ENCODE measurements around the gene CPLX3. TPM values are rescaled to one million over a fixed set of nuclear protein-coding genes. Genes with fewer than 3 reads are reported as not detected.

The CPLX3 gene
- total and polyA plus RNA-seq, 2 experiments from 2014 or later, result not detected

DNA sequence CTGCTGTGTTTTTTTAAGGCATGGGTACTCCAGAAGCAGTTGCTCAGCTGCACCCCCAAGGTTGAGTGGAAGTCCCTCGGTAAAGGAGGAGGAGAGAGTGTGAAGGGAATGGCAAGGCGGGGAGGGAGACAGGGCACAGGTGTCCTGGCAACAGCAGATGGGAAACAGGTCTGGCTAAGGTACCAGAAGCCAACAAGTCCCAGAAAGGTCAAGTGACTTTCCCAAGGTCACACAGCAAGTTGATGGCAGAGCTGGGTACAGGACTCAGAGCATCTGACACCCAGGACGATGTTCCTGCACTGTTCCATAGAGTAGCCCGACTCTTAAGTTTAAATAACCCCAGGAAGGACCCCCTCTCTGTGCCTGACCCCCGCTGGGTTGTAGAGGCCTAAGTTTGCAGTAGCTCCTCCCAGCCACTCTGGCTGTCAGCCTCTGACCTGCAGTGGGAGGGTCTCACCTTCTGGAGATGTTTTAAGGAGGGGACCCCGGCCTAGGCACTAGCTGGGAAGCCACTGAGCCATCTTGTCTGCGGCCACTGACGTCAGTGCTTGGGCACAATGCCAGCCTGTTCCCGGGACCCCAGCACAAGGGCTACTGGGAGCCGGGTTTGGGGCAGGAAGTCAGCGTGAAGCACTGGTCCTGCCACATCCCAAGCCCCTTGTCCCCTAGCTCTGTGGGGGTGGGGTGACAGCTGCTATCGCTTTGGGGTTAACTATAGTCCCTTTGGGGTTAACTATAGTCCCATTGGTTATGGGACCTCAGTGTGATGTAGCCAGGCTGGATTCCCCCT lies 34.0 kb upstream of the CPLX3 start:
- WGBS (ENCODE audit: low lambda C conversion rate, missing lambda C conversion rate), result 87% methylated on average over 12 of the region's 12 CpGs
- Histone ChIP-seq H3K4me2 (no peak overlapping the region), H3K27me3 (no peaks in the 10 kb centered on the region), H2AFZ (no peak overlapping the region), H3K9me3 (ENCODE audit: low read depth) (no peaks in the 10 kb centered on the region), H4K20me1 (ENCODE audit: insufficient read depth, poor library complexity, severe bottlenecking) (peaks cover 72% of the 10 kb centered on the region), H3K79me2 (peaks cover 86% of the 10 kb centered on the region), H3K9me2 (replicated peaks; ENCODE audit: insufficient read depth) (no peaks in the 10 kb centered on the region), H3K4me3 (no peak overlapping the region), H3K36me3 (replicated peaks; ENCODE audit: insufficient read depth, low read depth) (no peaks in the 10 kb centered on the region), H3K27ac (no peak overlapping the region), H3K4me1 (ENCODE audit: insufficient read depth) (peaks cover 29% of the 10 kb centered on the region)
- no peak for DNase-seq (ENCODE audit: low spot score)
- TF ChIP-seq EZH2 (IDR thresholded peaks at IDR 0.05; ENCODE audit: borderline replicate concordance) (no peak), EZH2phosphoT487 (IDR thresholded peaks at IDR 0.05; ENCODE audit: low read depth, severe bottlenecking, unreplicated experiment) (no peak)
- TF ChIP-seq, protein P1, sequence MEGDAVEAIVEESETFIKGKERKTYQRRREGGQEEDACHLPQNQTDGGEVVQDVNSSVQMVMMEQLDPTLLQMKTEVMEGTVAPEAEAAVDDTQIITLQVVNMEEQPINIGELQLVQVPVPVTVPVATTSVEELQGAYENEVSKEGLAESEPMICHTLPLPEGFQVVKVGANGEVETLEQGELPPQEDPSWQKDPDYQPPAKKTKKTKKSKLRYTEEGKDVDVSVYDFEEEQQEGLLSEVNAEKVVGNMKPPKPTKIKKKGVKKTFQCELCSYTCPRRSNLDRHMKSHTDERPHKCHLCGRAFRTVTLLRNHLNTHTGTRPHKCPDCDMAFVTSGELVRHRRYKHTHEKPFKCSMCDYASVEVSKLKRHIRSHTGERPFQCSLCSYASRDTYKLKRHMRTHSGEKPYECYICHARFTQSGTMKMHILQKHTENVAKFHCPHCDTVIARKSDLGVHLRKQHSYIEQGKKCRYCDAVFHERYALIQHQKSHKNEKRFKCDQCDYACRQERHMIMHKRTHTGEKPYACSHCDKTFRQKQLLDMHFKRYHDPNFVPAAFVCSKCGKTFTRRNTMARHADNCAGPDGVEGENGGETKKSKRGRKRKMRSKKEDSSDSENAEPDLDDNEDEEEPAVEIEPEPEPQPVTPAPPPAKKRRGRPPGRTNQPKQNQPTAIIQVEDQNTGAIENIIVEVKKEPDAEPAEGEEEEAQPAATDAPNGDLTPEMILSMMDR (IDR thresholded peaks at IDR 0.05; ENCODE audit: poor library complexity), result no peak

DNA sequence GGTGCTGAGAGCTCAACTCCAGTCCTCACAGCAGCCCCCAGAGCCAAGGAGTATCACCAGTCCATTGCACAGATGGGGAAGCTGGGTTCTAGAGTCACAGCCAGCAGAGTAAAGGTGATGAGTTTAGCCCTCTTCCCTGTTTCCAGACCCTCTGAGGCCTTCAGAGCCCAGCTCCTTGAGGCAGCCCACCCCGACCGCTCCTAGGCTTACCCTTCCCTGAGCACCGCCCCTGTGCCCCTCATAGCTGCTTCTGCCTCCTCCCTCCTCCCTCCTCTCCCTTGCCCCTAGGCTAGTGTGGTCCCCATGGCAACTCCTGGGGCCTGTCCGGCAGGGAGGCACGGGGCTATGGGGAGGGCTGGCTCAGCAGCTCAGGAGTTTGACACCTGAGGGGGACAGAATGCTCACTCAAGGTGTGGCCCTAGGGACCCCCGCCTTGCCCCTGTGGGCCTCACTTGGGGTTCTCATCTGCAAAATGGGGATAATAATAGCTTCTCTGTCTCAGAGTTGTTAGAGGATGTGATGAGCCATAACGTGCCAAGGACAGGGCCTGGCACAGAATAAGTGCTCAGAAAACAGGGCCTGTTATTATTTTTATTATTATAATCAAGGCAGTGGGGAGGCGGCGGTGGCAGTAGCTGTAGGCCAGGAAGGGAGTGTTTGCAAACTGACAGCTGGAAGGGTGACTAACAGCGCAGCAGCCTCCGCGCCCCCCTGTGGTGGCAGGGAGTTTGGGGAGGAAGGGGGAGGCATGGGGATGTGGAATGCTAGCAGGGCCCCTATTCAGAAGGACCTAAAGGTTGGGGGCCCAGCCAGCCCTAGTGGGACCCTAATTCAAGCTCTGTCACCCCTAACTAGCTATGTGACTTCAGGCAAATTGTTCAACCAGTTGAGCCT lies 33.0 kb upstream of the CPLX3 start:
- DNase-seq (ENCODE audit: low spot score), result no peak
- no peaks in the 10 kb centered on the region for H3K9me2 ChIP-seq (replicated peaks; ENCODE audit: insufficient read depth)
- no peak overlapping the region for H3K4me3 ChIP-seq
- no peak overlapping the region for H3K4me2 ChIP-seq
- peaks cover 77% of the 10 kb centered on the region for H3K79me2 ChIP-seq
- peaks cover 62% of the 10 kb centered on the region for H4K20me1 ChIP-seq (ENCODE audit: insufficient read depth, poor library complexity, severe bottlenecking)
- 84% methylated on average over 11 of the region's 12 CpGs for WGBS (ENCODE audit: low lambda C conversion rate, missing lambda C conversion rate)
- no peak overlapping the region for H2AFZ ChIP-seq
- H3K36me3 ChIP-seq (replicated peaks; ENCODE audit: insufficient read depth, low read depth), result no peaks in the 10 kb centered on the region
- TF ChIP-seq EZH2 (IDR thresholded peaks at IDR 0.05; ENCODE audit: borderline replicate concordance) (no peak), EZH2phosphoT487 (IDR thresholded peaks at IDR 0.05; ENCODE audit: low read depth, severe bottlenecking, unreplicated experiment) (no peak)
- TF ChIP-seq, protein P1 (IDR thresholded peaks at IDR 0.05; ENCODE audit: poor library complexity), result no peak
- no peak overlapping the region for H3K27ac ChIP-seq
- H3K4me1 ChIP-seq (ENCODE audit: insufficient read depth), result peaks cover 19% of the 10 kb centered on the region
- no peaks in the 10 kb centered on the region for H3K27me3 ChIP-seq
- H3K9me3 ChIP-seq (ENCODE audit: low read depth), result no peaks in the 10 kb centered on the region

DNA sequence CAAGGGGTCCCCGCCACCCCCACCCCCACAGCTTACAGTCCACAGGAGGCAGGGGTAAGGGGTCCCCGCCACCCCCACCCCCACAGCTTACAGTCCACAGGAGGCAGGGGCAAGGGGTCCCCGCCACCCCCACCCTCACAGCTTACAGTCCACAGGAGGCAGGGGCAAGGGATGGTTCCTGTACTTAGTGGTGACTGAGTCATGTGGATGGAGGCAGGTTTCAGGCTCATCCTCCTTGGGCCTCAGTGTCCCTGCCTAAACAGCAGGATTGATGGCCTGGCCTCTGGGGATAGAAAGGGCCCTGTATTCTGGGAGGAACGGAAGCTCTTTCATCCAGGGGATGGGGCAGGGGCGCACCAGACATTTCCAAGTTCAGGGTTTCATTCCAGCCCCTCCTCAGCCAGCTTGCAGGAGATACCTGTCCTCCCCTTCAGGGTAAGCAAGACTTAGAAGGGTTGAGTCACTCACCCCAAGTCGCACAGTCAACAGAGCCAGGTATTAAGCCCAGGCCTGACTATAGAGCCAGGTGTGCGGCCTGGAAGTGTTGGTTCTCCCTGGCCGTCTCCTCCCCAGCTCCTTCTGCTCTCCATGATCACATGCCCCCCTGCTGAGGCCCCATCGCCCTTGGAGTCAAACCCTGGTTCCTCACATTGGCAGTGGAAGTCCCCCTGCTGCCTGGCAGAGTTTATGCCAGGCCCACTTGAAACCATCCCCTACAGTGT lies 32.0 kb upstream of the CPLX3 start:
- no peaks in the 10 kb centered on the region for H3K9me3 ChIP-seq (ENCODE audit: low read depth)
- no peak overlapping the region for H3K27ac ChIP-seq
- no peak for DNase-seq (ENCODE audit: low spot score)
- WGBS (ENCODE audit: low lambda C conversion rate, missing lambda C conversion rate), result 81% methylated on average over 6 of the region's 9 CpGs
- H3K36me3 ChIP-seq (replicated peaks; ENCODE audit: insufficient read depth, low read depth), result no peaks in the 10 kb centered on the region
- H3K4me1 ChIP-seq (ENCODE audit: insufficient read depth), result peaks cover 12% of the 10 kb centered on the region
- peaks cover 53% of the 10 kb centered on the region for H4K20me1 ChIP-seq (ENCODE audit: insufficient read depth, poor library complexity, severe bottlenecking)
- H3K27me3 ChIP-seq, result no peaks in the 10 kb centered on the region
- TF ChIP-seq EZH2 (IDR thresholded peaks at IDR 0.05; ENCODE audit: borderline replicate concordance), result no peak
- TF ChIP-seq, protein P1 (IDR thresholded peaks at IDR 0.05; ENCODE audit: poor library complexity), result no peak
- TF ChIP-seq EZH2phosphoT487 (IDR thresholded peaks at IDR 0.05; ENCODE audit: low read depth, severe bottlenecking, unreplicated experiment), result no peak
- no peak overlapping the region for H3K4me2 ChIP-seq
- H3K4me3 ChIP-seq, result no peak overlapping the region
- no peak overlapping the region for H2AFZ ChIP-seq
- H3K9me2 ChIP-seq (replicated peaks; ENCODE audit: insufficient read depth), result no peaks in the 10 kb centered on the region
- peaks cover 67% of the 10 kb centered on the region for H3K79me2 ChIP-seq
